WI38 (cell line): Measurements from ENCODE around the gene ZBTB16.
A peak's percentile ranks its signal among the peaks of the same experiment; 100 is the strongest.

Experiments
- H3K4me3 ChIP-seq: 2 replicates; pipeline ENCODE4 v1.5.1; 2011; ENCODE audit warnings: low read depth, mild to moderate bottlenecking, control low read depth, low read length
- TF ChIP-seq, protein P1 (sequence below): IDR thresholded peaks from 2 replicates; pipeline ENCODE4 v1.5.1; 2012; ENCODE audit warnings: low read depth, mild to moderate bottlenecking, control low read depth, low read length

Gene ZBTB16

DNA sequence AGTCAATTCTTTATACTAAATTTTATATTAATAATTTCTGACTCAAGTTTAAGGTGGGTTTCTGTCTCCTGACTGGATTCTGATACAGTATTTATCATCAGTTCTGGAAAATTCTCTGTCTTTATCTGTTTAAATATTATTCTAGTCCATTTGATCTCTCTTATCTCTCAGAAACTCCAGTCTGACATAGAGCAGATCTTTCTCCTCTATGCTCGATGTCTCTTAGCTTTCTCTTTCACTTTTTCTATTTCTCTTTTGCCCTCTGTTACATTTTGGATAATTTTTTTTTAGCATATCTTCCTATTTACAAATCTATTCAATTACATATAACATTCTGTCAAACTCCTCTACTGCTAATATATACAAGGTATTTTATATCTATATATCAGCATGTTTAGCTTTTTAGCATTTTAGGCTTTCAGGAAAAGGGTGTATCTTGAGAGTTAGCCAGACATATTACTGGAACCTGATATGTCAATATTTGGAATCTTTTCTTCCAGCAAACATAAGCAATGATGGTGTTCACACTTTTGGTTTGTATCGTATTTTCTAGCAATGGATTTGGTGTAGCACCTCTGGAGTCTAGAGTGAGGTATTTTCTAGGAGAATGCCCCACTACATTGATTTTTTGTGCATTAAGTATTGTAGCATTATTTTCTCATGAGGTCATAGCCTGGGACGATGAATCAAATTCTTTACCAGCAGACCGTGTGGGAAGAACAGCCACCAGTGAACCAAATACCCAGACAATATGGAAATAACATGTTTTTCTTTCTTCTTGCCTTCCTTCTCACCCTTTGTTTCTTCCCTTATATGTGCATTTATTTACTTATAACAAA is 232.6 kb downstream of the ZBTB16 start:
- H3K4me3 ChIP-seq: peak overlapping the region; percentile 45
- TF ChIP-seq, protein P1, sequence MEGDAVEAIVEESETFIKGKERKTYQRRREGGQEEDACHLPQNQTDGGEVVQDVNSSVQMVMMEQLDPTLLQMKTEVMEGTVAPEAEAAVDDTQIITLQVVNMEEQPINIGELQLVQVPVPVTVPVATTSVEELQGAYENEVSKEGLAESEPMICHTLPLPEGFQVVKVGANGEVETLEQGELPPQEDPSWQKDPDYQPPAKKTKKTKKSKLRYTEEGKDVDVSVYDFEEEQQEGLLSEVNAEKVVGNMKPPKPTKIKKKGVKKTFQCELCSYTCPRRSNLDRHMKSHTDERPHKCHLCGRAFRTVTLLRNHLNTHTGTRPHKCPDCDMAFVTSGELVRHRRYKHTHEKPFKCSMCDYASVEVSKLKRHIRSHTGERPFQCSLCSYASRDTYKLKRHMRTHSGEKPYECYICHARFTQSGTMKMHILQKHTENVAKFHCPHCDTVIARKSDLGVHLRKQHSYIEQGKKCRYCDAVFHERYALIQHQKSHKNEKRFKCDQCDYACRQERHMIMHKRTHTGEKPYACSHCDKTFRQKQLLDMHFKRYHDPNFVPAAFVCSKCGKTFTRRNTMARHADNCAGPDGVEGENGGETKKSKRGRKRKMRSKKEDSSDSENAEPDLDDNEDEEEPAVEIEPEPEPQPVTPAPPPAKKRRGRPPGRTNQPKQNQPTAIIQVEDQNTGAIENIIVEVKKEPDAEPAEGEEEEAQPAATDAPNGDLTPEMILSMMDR: no peak

DNA sequence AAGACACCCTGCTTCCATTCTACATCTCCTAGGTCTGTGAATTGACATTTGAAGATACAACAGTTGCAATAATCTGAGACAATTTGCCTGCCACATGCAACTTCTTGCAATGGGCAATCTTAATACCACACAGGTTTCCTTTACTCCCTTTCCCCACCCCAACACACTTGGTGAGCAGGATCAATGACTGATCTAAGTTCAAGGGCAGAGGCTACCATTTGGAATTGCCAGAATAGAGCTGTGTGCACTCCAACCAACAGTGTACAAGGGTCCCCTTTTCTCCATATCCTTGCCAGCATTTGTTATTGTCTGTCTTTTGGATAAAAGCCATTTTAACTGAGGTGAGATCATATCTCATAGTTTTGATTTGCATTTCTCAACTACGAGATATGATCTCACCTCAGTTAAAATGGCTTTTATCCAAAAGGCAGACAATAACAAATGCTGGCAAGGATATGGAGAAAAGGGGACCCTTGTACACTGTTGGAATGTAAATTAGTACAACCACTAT is 233.7 kb downstream of the ZBTB16 start:
- TF ChIP-seq, protein P1: no peak
- no peak overlapping the region for H3K4me3 ChIP-seq

DNA sequence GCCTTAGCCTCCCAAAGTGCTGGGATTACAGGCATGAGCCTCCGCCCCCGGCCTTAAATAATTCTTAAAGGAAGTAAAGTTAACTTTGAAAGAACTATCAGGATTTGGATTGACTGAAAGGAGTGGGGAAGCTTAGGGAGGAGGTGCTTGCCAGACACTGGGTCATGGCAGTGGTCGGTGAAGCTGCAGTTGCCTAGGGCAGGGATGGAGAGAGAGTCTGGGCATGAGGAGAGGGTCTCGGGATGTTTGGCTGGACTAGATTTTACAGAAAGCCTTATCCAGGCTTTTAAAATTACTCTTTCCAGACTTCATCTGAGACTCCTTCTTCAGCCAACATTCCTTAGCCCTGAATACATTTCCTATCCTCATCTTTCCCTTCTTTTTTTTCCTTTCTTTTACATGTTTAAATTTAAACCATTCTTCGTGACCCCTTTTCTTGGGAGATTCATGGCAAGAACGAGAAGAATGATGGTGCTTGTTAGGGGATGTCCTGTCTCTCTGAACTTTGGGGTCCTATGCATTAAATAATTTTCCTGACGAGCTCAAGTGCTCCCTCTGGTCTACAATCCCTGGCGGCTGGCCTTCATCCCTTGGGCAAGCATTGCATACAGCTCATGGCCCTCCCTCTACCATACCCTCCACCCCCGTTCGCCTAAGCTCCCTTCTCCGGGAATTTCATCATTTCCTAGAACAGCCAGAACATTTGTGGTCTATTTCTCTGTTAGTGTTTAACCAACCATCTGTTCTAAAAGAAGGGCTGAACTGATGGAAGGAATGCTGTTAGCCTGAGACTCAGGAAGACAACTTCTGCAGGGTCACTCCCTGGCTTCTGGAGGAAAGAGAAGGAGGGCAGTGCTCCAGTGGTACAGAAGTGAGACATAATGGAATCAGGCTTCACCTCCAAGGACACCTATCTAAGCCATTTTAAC is 236.4 kb downstream of the ZBTB16 start, which contains the start of gene NNMT:
Gene NNMT, plus strand, starts transcription at position 724 of the 929 bp plus-strand sequence. Its CDS starts 158 bp downstream, at position 882.
- TF ChIP-seq, protein P1: no peak
- peak within 1 kb of the TSS; percentile 80 for H3K4me3 ChIP-seq

DNA sequence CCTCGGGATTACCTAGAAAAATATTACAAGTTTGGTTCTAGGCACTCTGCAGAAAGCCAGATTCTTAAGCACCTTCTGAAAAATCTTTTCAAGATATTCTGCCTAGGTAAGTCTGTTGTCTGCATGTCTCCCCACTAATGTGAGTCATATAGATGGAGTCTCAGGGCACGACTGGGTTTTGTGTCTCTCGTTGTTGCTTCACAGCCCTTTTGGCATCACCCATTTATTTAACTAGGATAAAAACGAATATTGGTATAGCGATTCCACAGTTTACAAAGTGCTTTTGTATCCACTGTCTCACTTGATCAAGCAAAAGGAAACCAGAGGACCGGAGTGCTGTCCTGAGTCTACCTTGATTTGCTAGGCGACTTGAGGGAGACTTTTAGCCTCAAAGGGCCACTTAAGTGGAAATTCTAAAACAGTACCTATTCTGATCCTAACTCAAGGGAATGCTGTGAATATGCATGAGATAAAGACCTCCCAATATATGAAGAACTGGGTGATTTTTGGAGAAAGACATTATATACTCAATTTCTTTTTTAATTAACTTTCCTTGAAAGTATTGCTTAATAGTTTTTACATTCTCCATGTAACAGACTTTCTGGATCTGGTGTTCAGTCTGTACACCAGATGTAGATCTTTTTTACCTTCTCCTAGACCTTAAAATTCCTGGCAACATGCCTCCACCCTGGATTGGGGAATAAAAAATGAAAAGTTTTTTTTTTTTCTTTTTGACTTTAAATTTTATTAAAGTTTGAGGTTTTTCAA is 237.3 kb downstream of the ZBTB16 start:
- peak overlapping the region; percentile 80 for H3K4me3 ChIP-seq
- TF ChIP-seq, protein P1: no peak

DNA sequence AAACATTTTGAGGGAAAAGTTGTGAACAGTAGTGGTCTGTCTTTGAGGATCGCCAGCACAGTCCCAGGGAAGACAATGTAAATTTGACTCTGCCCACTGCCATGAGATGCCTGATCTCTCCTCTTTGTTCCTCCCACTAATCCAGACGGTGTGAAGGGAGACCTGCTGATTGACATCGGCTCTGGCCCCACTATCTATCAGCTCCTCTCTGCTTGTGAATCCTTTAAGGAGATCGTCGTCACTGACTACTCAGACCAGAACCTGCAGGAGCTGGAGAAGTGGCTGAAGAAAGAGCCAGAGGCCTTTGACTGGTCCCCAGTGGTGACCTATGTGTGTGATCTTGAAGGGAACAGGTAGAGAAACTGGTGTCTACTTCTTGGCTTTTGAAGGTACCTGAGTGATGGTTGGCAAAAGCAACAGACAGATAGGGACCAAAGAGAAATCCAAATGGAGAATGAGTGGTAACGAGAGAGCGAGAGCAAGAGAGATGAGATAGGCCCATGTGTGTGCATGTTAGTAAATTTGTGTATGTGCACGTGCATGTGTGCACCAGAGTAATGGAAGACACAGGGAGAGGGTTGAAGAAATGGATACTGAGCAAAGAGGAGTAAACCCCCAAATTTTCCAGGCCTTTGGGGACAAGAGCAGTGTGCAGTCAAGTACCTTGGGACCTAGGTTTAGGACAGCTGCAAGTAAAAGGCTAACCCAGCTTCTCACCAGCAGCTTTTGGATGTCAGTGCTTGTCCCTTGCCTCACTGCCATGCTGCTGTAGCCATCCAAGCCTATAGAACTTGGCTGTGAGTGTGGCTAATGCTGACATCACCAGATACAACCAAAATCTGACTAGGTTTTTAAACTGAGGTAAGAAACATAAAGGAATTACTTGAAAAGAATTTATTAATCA is 238.5 kb downstream of the ZBTB16 start:
- TF ChIP-seq, protein P1: no peak
- H3K4me3 ChIP-seq: peak overlapping the region; percentile 80

DNA sequence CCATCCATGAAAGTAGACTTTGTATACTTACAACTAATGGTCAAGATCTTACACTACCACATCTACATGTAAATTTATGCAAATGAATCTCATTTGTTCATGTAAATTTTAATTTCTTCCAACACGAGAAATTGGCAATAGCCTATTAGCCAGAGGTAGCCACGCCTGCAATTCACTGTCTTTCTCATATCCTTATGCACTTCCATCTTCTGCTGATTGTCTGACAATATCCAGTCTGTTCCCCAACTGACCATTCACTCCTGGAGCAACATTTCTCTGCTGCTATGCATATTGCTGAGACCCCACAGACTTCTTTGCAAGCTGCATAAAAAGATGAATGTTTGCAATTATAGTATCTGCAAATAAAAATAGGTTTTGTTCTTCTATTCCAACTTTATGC is 239.2 kb downstream of the ZBTB16 start:
- H3K4me3 ChIP-seq: peak overlapping the region; percentile 80
- TF ChIP-seq, protein P1: no peak
